Measurements from ENCODE around the gene EMCN.

The EMCN gene

DNA sequence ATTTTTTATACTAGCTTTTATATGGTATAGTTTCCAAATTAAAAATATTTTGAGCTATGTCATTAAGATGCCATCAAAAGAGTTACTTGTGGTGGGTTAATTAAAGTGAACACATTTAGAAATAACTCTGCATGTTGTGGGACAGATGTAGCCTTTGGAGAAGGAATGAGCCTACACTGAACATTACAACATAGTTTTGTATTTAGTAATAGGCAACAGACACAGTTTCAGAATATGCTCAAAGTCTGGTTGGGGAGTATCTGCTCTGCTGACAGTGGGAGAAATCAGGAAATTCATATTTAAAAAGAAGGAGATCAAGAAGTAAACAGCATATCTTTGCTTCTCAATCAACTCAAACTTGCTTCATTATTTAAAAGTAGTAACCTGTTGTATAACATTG, 23.7 kb downstream of the EMCN start:
- in situ Hi-C loops (cut with MboI; ENCODE audit: low sequenced_read_pairs) = no loop called here

DNA sequence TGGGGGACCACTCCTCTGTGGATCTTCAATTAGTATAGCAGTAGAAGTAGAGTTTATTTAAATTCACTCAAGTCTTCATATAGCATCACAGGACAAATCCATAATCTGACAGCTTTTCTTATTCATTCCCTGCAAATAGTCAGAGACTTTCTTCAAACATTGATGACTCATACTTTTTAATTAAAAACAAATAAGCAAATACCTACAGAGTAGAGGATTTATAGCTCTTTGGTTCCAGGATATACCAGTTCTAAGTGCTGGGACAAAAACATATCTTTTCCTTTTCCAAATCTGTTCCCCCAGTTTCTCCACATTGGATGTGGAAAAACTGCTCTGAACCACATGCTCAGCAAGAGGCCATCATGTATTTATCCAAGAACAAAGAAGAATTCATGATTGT, 24.1 kb downstream of the EMCN start:
- in situ Hi-C loops (cut with MboI; ENCODE audit: low sequenced_read_pairs) = no loop called here

DNA sequence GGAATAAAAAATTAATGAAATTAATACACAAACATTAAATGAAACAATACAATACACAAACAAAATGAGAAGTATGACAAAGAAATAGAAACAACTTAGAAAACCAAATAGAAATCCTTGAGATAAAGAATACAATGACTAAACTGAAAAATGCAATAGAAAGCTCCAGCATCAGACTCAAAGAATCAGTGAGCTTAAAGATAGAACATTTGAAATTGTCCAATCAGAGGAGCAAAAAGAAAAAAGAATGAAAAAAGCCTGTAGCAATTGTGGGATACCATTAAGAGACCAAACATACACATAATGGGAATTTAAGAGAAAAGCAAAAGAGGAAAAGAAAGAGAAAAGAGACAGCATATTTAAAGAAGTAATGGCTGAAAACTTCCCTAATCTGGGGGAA, 25.7 kb downstream of the EMCN start:
- in situ Hi-C loops (cut with MboI; ENCODE audit: low sequenced_read_pairs) = no loop called here

DNA sequence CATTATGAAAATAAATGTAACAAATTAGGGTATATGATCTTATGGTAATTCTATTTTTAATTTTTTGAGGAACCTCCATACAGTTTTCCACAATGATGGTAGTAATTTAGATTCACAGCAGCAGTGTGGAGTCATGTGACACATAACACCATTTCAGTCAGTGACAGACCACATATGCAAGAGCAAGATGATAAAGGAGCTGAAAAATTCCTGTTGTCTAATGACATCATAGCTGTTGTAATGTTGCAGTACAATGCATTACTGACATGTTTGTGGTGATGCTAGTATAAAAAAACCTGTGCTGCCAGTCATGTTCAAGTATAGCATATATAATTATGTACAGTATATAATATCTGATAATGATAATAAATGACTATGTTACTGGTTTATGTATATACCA, 28.5 kb downstream of the EMCN start:
- in situ Hi-C loops (cut with MboI; ENCODE audit: low sequenced_read_pairs) = no loop called here

DNA sequence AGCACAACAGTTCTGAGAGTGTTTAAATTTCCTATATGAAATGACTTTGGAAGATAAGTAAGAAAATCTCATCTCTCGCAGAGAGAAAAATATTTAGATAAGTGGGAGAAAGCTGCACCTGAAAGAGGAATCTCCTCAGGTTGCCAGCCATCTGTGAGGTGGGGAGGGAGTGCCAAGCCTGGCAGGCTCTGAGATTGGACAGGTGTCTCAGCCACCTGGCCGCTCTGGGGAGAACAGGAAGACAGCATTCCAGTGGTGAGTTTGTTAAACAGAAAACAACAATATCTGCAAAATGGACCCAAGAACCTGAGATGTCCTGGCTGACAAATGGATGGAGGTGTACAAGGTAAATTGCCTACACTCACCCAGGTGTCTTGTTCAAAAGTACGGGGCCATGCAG, 31.3 kb downstream of the EMCN start:
- in situ Hi-C loops (cut with MboI; ENCODE audit: low sequenced_read_pairs) = no loop called here

DNA sequence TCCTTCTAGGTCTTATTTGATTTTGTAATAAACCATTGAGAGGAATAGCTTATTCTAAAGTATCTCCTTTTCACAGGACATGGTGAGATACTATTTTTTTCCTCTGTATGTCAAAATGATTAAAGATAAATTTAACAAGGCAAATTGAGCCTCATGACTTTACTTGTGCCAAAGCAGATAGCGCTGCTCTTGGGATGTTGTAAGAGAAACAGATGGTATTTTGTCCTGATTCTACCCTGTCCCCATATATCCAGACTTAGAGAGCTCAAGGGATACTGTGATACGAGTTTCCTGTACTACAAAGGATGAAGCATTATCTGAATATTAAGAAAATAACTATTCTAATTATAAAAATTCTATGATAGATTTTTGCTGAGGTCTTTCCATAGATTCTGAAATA, 34.0 kb downstream of the EMCN start:
- in situ Hi-C loops (cut with MboI; ENCODE audit: low sequenced_read_pairs) = no loop called here

DNA sequence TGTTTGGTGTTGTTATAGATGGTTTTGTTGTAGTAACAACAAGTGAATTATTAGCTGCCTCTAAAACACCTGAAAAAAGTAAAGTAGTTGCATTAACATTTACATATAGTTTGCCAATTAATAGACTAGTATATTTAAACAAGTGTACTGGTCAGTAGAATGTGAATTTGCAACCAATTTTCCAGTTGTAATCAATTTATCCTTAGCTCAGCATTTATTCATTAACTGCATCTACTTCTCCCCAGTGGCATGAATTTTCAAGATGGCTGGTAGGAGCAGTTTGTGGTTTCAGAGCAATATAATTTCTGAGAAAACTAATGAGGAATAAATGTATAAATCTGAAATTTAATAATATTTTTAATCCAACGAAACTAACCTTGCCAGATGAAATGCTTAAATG, 37.9 kb downstream of the EMCN start:
- in situ Hi-C loops (cut with MboI; ENCODE audit: low sequenced_read_pairs) = no loop called here

DNA sequence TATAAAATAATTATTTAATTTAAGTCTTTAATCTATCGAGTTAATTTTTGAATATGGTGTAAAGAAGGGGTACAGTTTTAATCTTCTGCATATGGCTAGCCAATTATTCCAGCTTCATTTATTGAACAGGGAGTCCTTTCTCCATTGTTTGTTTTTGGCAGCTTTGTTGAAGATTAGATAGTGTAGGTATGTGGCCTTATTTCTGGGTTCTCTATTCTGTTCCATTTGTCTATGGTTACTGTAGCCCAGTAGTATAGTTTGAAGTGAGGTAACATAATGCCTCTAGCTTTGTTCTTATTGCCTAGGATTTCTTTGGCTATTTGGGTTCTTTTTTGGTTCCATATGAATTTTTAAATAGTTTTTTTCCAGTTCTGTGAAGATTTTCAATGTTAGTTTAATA, 48.3 kb downstream of the EMCN start:
- in situ Hi-C loops (cut with MboI; ENCODE audit: low sequenced_read_pairs) = no loop called here

DNA sequence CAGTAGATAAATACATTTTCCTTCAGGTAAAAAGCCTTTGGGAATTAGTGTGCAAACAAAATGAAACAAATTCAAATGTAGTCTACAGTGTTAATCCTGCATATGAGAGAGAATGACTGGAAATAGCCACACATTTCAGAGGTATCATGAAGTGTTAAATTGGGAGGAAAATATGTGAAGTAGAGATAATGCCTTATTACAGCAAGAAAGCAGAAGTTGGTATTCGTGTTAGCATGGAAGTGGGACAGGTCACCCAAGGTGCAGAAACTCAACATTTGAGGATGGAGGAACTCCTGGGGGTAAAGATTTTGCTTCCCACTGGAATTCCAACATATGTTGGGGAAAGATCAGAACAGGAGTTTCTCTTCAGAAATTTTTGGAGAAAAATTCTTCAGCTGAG, 51.3 kb downstream of the EMCN start:
- in situ Hi-C loops (cut with MboI; ENCODE audit: low sequenced_read_pairs) = no loop called here

DNA sequence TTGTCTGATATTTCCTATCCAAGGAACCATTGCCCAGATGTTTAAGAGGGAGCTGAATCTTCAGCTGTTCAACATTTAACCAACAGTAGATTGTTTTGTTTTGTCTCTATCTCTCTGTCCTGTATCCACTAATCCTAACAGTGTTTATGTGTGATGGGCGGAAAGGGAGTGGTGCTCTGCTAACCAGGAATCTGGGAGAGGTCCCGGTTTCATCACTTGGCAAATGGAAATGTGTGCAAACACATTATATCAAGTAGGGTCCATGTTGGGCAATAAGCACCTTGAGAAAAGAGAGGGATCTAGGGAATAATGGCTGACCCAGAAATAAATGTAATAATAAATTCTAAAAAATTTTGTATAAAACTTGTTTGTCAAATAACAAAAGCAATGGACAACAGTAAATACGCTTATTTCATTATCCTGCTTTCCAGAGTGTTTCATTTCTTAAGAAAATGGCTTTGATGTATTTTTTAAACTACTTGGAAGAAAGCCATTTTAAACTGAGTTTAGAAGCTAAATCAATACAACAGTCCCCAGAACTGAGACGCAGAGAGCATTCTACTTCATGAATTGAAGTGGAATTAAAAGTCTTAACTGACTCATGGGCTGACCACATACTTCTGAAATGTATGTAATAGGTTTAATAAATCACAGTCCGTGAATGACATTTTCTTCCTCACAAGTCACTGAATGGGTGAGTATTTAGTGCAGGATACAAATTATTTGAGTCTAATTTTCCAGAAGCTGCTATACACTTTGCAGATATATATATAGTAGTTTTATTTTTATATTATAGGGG, 55.8 kb downstream of the EMCN start:
- in situ Hi-C loops (cut with MboI; ENCODE audit: low sequenced_read_pairs) = no loop called here

DNA sequence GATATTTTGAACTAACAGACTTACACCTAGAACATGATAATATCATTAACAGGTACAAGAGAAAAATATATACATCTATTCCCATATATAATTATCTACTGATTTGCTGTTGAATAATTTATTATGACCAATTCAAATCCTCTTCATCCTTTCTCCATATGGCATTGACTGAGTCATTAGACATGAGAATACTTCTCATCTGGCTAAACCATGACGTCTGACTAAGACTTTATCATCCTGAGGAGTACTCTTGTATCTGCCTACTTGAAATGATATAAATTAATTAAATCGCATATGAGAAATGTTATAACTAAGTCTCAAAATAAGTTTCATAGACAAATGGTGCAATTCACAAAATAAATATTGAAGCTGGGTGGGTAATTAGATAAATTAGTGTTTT, 67.4 kb downstream of the EMCN start:
- in situ Hi-C loops (cut with MboI; ENCODE audit: low sequenced_read_pairs) = no loop called here

DNA sequence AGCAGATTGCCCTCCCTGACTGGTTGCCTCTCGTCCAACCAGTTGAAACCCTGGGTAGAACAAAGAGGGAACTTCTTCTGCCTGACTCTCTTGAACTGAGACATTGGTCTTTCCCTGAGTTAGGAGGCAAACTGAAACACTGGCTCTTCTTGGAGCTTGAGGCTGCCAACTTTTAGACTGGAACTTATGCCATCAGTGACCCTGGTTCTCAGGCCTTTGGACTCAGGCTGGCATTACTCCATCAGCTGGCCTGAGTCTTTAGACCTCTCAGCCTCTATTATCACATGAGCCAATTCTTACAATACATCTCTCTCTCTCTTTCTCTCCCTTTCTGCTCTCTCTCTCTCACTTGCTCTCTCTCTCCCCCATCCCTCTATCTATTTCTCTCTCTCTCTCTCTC, 86.4 kb downstream of the EMCN start:
- in situ Hi-C loops (cut with MboI; ENCODE audit: low sequenced_read_pairs) = no loop called here

DNA sequence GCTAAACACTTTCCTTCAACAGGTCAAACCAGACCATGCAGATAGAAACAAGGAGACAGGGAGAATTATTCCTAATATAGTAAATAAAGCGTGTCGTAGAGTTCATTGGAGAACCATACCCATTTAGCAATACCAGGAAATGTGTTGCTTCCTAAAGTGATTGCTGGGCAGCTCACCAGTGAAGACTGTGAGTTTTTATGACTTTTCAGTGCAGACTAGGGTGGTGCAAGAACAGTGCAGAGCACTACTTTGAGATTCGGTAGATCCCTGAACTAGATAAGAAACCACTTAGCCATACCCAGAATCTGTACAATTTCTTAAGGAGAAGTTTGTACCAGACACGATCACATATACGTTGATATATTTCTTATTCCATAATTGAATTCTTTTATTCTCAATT, 87.4 kb downstream of the EMCN start:
- in situ Hi-C loops (cut with MboI; ENCODE audit: low sequenced_read_pairs) = no loop called here

DNA sequence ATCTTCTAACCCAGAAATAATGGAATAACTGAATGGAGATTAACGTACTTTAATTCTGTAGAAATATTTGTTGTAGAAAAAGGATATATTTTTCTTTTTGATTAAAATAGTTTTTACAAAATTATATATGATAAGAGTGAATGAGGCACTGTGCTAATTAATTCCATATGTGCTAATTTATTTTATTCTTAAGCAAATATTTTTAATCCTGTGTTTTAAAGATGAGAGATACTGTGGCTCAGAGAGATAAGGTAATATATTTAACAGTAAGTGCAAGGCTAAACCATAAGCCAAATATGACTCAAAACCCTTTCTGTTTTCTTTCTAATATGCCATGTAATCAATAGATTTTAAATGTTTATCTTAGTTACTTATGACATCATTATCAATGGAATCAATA, 88.2 kb downstream of the EMCN start:
- in situ Hi-C loops (cut with MboI; ENCODE audit: low sequenced_read_pairs) = no loop called here

DNA sequence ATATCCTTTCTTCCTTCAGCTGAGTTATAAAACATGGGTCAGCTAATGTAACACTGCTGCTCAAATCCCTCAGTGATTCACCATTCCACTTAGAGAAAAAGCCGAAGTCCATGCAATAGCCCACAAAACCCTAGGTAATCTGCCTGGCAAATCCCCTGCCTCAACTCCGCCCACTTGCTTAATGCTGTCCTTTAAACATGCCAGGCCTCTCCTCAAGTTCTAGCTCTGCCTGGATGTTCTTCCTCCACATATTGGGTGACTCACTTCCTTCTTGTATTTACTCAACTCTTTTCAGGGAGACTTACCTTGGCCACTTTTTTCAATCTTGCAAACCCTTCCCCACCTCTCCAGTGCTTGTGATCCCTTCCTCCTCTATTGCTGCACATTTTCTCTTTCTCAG, 89.8 kb downstream of the EMCN start:
- in situ Hi-C loops (cut with MboI; ENCODE audit: low sequenced_read_pairs) = no loop called here

DNA sequence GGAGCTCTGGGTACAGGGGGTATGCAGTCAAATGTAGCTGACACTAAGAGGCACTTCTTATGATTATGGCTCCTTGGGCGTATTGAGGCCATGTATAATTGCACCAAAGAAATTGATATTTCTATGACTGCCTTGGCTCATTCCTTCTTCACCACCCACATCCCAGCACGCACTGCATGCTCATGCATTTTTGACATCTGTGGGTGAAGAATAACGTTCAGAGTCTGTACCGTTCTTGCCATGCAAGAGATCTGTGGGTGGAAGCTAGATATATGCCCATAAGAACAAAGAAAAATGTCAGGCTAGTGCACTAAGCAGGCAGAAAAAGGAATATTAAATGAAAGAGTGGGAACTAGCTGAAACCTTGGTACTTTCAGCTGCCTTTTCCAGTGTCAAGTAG, 93.4 kb downstream of the EMCN start:
- in situ Hi-C loops (cut with MboI; ENCODE audit: low sequenced_read_pairs) = no loop called here

DNA sequence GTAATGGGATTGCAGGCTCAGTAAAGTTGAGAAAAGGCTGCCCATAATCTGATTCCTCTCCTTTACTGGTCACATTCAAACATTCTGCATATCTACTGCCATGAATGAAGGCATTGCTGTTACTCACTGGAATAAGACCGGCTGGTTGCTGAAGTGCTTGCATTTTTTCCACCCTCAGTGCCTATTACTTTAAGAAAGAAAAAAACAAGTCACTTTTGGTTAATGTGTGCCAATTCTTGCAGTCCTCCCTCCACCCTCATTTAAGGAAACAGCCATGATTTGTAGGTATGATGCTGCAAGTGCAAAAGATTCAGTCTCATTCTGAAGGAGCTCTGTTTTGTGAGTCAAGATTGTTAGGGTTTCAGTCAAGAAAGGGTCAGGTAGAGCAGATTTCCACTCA, 94.9 kb downstream of the EMCN start:
- in situ Hi-C loops (cut with MboI; ENCODE audit: low sequenced_read_pairs) = no loop called here

DNA sequence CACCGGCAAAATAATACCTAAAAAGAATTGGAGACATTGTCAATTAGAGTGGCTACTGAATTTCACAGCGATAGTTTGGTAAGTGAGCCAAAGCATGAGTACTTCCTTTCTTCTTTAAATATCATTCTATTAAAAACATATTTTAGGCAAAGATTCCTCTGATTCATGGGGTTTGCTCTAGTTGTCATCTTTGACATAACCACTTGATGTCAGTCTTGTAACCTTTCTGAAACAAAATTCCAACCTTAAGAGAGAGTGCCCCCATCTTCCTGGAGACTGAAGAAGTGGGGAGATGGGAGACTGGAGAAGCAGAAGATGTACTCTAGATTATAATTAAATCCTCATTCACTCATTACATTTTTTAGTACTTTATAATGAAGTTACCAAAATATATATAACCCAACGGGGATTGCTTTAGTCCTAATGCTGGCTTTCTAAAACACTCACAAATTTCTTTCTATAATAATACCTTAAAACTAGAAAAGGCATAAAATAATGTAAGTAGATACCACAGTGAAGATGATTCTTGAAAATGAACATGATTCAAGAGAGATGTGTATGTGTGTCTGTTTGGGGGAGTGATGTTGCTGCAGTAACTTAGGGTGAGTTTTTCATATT, 96.4 kb downstream of the EMCN start:
- in situ Hi-C loops (cut with MboI; ENCODE audit: low sequenced_read_pairs) = no loop called here

DNA sequence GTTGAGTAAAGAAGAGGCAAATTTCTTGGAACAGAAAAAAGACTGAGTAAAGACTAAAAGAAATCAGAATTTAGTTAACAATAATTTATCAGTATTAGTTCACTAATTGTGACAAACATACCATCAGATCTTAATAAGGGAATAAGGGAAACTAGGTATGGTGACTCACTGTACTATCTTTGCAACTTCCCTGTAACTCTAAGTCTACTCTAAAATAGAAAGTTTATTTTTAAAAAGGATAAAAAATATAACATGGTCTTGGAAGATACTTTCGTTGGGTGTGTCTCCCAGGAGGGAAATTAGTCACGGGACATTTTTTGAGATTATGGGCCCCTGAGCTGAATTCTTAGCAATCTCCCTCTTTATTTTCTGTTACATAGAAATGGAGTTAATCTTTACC, 97.3 kb downstream of the EMCN start:
- in situ Hi-C loops (cut with MboI; ENCODE audit: low sequenced_read_pairs) = no loop called here

DNA sequence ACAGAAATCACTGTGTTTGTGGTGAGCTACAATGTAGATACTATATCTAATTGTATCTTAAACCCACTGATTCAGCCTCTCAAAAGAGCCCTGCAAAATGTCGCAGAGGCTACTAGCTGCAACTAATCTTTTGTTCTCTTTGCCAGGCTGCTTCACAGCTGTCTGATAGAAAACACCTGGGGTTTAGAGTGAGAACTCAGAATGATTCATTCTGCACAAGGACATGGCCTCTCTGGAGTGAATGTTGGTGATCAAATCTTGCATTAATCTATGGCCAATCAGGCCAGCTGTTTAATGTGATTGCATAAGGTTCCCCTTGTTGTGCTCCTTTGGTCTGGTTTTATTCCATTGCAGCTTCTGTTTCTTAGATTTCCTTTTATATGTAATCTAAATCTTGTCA, 100.3 kb downstream of the EMCN start:
- in situ Hi-C loops (cut with MboI; ENCODE audit: low sequenced_read_pairs) = no loop called here

DNA sequence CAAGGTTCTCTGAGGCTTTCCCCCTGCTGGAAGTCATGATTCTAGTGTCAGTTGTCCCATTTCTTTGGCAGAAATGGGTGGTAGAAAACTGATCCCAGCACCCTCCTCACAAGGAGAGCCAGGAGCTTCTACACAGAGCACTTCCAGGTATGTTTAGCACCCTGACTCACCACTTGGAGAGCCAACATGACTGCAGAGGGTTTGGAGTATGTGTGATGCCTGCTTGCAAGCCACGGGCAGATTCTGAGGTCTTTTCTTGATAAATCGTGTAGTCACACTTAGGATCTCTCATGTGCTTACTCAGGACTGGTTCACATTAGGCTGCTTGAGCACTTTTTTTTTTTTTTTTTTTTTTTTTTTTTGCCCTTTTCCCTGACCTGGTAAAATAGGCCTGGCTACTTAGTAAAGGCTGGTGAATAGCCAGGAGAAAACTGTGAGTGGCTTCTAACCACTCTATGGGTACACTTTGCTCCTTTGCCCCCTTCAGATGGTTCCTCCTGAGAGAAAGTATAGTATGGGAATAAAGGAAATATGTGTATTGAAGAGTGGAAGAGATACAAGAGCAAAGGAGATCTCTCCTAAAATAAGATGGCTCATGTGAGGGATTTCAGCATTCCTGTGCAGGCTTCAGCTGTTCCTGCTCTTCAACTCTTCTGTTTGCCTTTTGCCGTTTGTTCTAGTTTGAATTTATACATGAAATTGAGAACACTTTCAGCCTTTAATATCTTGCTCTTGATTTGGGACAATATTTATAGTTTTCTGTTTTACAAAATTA, 103.6 kb downstream of the EMCN start:
- in situ Hi-C loops (cut with MboI; ENCODE audit: low sequenced_read_pairs) = no loop called here

DNA sequence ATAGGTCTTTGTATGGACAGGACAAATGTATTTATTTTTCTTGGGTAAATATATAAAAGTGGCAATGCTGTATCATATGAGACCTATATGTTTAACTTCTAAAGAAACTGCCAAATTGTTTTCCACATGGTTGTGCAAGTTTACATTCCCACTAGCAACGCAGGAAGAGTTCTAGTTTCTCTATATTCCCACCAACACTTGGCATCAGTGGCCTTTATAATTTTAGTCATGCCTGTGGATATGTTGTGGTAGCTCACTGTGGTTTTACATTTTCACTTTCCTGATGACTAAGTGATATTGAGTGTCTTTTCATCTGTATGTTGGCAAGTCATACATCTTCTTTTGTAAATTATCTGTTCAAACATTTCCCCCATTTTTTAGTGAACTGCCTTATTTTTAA, 126.0 kb downstream of the EMCN start:
- in situ Hi-C loops (cut with MboI; ENCODE audit: low sequenced_read_pairs) = no loop called here
